Naive B cell (primary cell): ENCODE results near the gene TMEM120B. TPM values are rescaled to one million over a fixed set of nuclear protein-coding genes. Genes with fewer than 3 reads are reported as not detected.
"Not testable (repeated sequence)": the region's sequence is repeated elsewhere in the genome, so short reads cannot be mapped to it uniquely, and the experiment has no call there.

Source experiments
- ATAC-seq, 2 donors: fragments of 150-1000 bp; cut with Tn5 transposase; 2 replicates each; pipeline ENCODE4 v1.10.0; 2021; ENCODE audit warnings: low read depth in 2 of 2, mild to moderate bottlenecking in 2 of 2, moderate library complexity in 2 of 2
- DNase-seq: peaks from one replicate; pipeline ENCODE4 v3.0.0; 2022
- H3K27ac Mint-ChIP-seq, 6 donors: one replicate each; pipeline ENCODE4 v1.8.0; 2020 to 2022; ENCODE audit warnings: mild to moderate bottlenecking in 6 of 6, mixed read lengths in 6 of 6, moderate library complexity in 5 of 6, inconsistent platforms in 2 of 6
- H3K27me3 Mint-ChIP-seq, 3 donors: one replicate each; pipeline ENCODE4 v1.8.0; 2021 to 2022; ENCODE audit warnings: mixed read lengths in 3 of 3, mild to moderate bottlenecking in 1 of 3
- H3K36me3 Mint-ChIP-seq, 2 donors: one replicate each; pipeline ENCODE4 v1.8.0; 2020 to 2022; ENCODE audit warnings: mixed read lengths in 2 of 2, inconsistent platforms in 1 of 2, mild to moderate bottlenecking in 1 of 2
- H3K4me1 Mint-ChIP-seq, 3 donors: one replicate each; pipeline ENCODE4 v1.8.0; 2020 to 2022; ENCODE audit warnings: mixed read lengths in 3 of 3, inconsistent platforms in 1 of 3, mild to moderate bottlenecking in 1 of 3, moderate library complexity in 1 of 3
- H3K4me3 Mint-ChIP-seq, 8 donors: one replicate each; pipeline ENCODE4 v1.8.0; 2020 to 2022; ENCODE audit warnings: mild to moderate bottlenecking in 8 of 8, mixed read lengths in 8 of 8, moderate library complexity in 8 of 8, inconsistent platforms in 2 of 8
- H3K9me3 Mint-ChIP-seq, 7 donors: one replicate each; pipeline ENCODE4 v1.8.0; 2020 to 2022; ENCODE audit warnings: mixed read lengths in 7 of 7, mild to moderate bottlenecking in 5 of 7, inconsistent platforms in 2 of 7, moderate library complexity in 1 of 7
- polyA plus RNA-seq, 6 donors: library from polyadenylated mRNA; unstranded; fragments of 300-500 nt; fragmentation: Illumina TruSeq; gene quantifications; one replicate each; pipeline ENCODE4 v1.2.3, GENCODE V29; 2021; ENCODE audit warnings: low read depth in 6 of 6

The TMEM120B gene
- polyA plus RNA-seq, 6 donors from 2014 or later = 0.76 to 2.8 (median 1.4) TPM

GRCh38 chr12:121713793-121714192, 1.2 kb downstream of the TMEM120B start:
- DNase-seq = no peak
- no peaks in the 10 kb centered on the region for H3K36me3 Mint-ChIP-seq

GRCh38 chr12:121715055-121715454, 2.5 kb downstream of the TMEM120B start:
- ATAC-seq, H3K27me3 Mint-ChIP-seq, DNase-seq, H3K9me3 Mint-ChIP-seq, H3K36me3 Mint-ChIP-seq: not testable (repeated sequence)
- H3K4me3 Mint-ChIP-seq = peak overlapping the region in 3 of 8 donors; percentile 28 to 83 (median 37)
- H3K27ac Mint-ChIP-seq = peak overlapping the region in 3 of 6 donors; percentile 73 to 89 (median 84)
- peaks cover 9 to 32% (median 24%) of the 10 kb centered on the region in 3 donors for H3K4me1 Mint-ChIP-seq

More at GRCh38 chr12:121713793-121714192, 1.2 kb downstream of the TMEM120B start:
- no peak for ATAC-seq
- H3K27me3 Mint-ChIP-seq = no peaks in the 10 kb centered on the region
- no peaks in the 10 kb centered on the region for H3K9me3 Mint-ChIP-seq
- peak overlapping the region; percentile 81 to 96 (median 88) for H3K4me3 Mint-ChIP-seq
- peak overlapping the region in 3 of 6 donors; percentile 60 to 83 (median 62) for H3K27ac Mint-ChIP-seq
- H3K4me1 Mint-ChIP-seq = peaks cover 14 to 42% (median 31%) of the 10 kb centered on the region in 3 donors

- Mint-ChIP-seq H3K27ac (no peak overlapping the region), H3K4me3 (peak overlapping the region in 3 of 8 donors; percentile 10 to 83 (median 23)), H3K36me3 (no peaks in the 10 kb centered on the region), H3K27me3 (no peaks in the 10 kb centered on the region), H3K9me3 (no peaks in the 10 kb centered on the region), H3K4me1 (peaks cover 9 to 25% (median 24%) of the 10 kb centered on the region in 3 donors)
- ATAC-seq = no peak
- DNase-seq = no peak
These were observed 3.4 kb downstream of the TMEM120B start for GRCh38 chr12:121715862-121716435.

- no peaks in the 10 kb centered on the region for H3K36me3 Mint-ChIP-seq
- H3K4me3 Mint-ChIP-seq = no peak overlapping the region
- DNase-seq (no peak), ATAC-seq (no peak)
- H3K4me1 Mint-ChIP-seq = peaks cover 4 to 14% (median 11%) of the 10 kb centered on the region in 3 donors
- H3K9me3 Mint-ChIP-seq = no peaks in the 10 kb centered on the region
- no peak overlapping the region for H3K27ac Mint-ChIP-seq
- no peaks in the 10 kb centered on the region for H3K27me3 Mint-ChIP-seq
These were observed 4.6 kb downstream of the TMEM120B start for GRCh38 chr12:121717041-121717699.

- no peak for ATAC-seq
- no peak for DNase-seq
- Mint-ChIP-seq H3K4me3 (peak overlapping the region in 1 of 8 donors; percentile 6), H3K9me3 (no peaks in the 10 kb centered on the region), H3K27ac (peak overlapping the region in 1 of 6 donors; percentile 72), H3K36me3 (no peaks in the 10 kb centered on the region), H3K4me1 (peaks cover under 1 to 5% (median 2%) of the 10 kb centered on the region in 3 donors), H3K27me3 (no peaks in the 10 kb centered on the region)
These were observed 6.2 kb downstream of the TMEM120B start for GRCh38 chr12:121718653-121719239.

GRCh38 chr12:121719926-121720414, 7.4 kb downstream of the TMEM120B start:
- Mint-ChIP-seq H3K36me3 (no peaks in the 10 kb centered on the region), H3K9me3 (no peaks in the 10 kb centered on the region), H3K27me3 (no peaks in the 10 kb centered on the region), H3K4me3 (no peak overlapping the region), H3K27ac (peak overlapping the region in 2 of 6 donors; percentile 14 to 44), H3K4me1 (no peaks in the 10 kb centered on the region)
- DNase-seq (no peak), ATAC-seq (no peak)

- H3K27ac Mint-ChIP-seq = no peak overlapping the region
- no peak for DNase-seq
- H3K36me3 Mint-ChIP-seq = no peaks in the 10 kb centered on the region
- peak overlapping the region in 1 of 8 donors; percentile 7 for H3K4me3 Mint-ChIP-seq
- no peaks in the 10 kb centered on the region for H3K27me3 Mint-ChIP-seq
- no peaks in the 10 kb centered on the region for H3K4me1 Mint-ChIP-seq
- H3K9me3 Mint-ChIP-seq = no peaks in the 10 kb centered on the region
- no peak for ATAC-seq
These were observed 8.2 kb downstream of the TMEM120B start for GRCh38 chr12:121720762-121721161.

GRCh38 chr12:121722511-121722910, 10.0 kb downstream of the TMEM120B start:
- Mint-ChIP-seq H3K27me3 (no peaks in the 10 kb centered on the region), H3K36me3 (no peaks in the 10 kb centered on the region), H3K4me1 (no peaks in the 10 kb centered on the region), H3K9me3 (no peaks in the 10 kb centered on the region), H3K27ac (no peak overlapping the region), H3K4me3 (no peak overlapping the region)
- ATAC-seq (no peak), DNase-seq (no peak)

GRCh38 chr12:121723200-121723599, 10.6 kb downstream of the TMEM120B start:
- Mint-ChIP-seq H3K27ac (no peak overlapping the region), H3K27me3 (no peaks in the 10 kb centered on the region), H3K36me3 (no peaks in the 10 kb centered on the region), H3K9me3 (no peaks in the 10 kb centered on the region), H3K4me1 (no peaks in the 10 kb centered on the region), H3K4me3 (no peak overlapping the region)
- ATAC-seq (no peak), DNase-seq (no peak)

GRCh38 chr12:121724925-121725324, 12.4 kb downstream of the TMEM120B start:
- DNase-seq (no peak), ATAC-seq (no peak)
- Mint-ChIP-seq H3K4me1 (no peaks in the 10 kb centered on the region), H3K27ac (peak overlapping the region in 1 of 6 donors; percentile 51), H3K4me3 (no peak overlapping the region), H3K9me3 (no peaks in the 10 kb centered on the region), H3K36me3 (no peaks in the 10 kb centered on the region), H3K27me3 (no peaks in the 10 kb centered on the region)

GRCh38 chr12:121725423-121725822, 12.9 kb downstream of the TMEM120B start:
- Mint-ChIP-seq H3K4me1 (no peaks in the 10 kb centered on the region), H3K27ac (no peak overlapping the region), H3K36me3 (no peaks in the 10 kb centered on the region), H3K9me3 (no peaks in the 10 kb centered on the region), H3K27me3 (no peaks in the 10 kb centered on the region), H3K4me3 (no peak overlapping the region)
- ATAC-seq = no peak
- DNase-seq = no peak

GRCh38 chr12:121729021-121729420, 16.5 kb downstream of the TMEM120B start:
- H3K4me1 Mint-ChIP-seq = no peaks in the 10 kb centered on the region

GRCh38 chr12:121731473-121731872, 18.9 kb downstream of the TMEM120B start:
- H3K4me1 Mint-ChIP-seq = no peaks in the 10 kb centered on the region
- no peak overlapping the region for H3K4me3 Mint-ChIP-seq
- no peaks in the 10 kb centered on the region for H3K9me3 Mint-ChIP-seq
- DNase-seq (no peak), ATAC-seq (no peak)
- no peaks in the 10 kb centered on the region for H3K36me3 Mint-ChIP-seq
- peak overlapping the region in 1 of 6 donors; percentile 30 for H3K27ac Mint-ChIP-seq
- H3K27me3 Mint-ChIP-seq = no peaks in the 10 kb centered on the region

More at GRCh38 chr12:121729021-121729420, 16.5 kb downstream of the TMEM120B start:
- Mint-ChIP-seq H3K9me3 (no peaks in the 10 kb centered on the region), H3K4me3 (no peak overlapping the region), H3K27me3 (no peaks in the 10 kb centered on the region), H3K36me3 (no peaks in the 10 kb centered on the region), H3K27ac (no peak overlapping the region)
- ATAC-seq (no peak), DNase-seq (no peak)

GRCh38 chr12:121733849-121734248, 21.3 kb downstream of the TMEM120B start:
- Mint-ChIP-seq H3K27ac (no peak overlapping the region), H3K27me3 (no peaks in the 10 kb centered on the region), H3K4me3 (no peak overlapping the region), H3K4me1 (no peaks in the 10 kb centered on the region), H3K9me3 (no peaks in the 10 kb centered on the region), H3K36me3 (no peaks in the 10 kb centered on the region)
- DNase-seq = no peak
- no peak for ATAC-seq
